ENCODE data around the gene TNS1. TPM values are rescaled to one million over a fixed set of nuclear protein-coding genes. Genes with fewer than 3 reads are reported as not detected.

The TNS1 gene
- total RNA-seq, 1 donor from 2014 or later, result 11.6 TPM

GRCh38 chr2:217994776-217995274, 8.0 kb downstream of the TNS1 start:
- Mint-ChIP-seq H3K9me3 (ENCODE audit: unreplicated experiment) (no peaks in the 10 kb centered on the region), H3K27ac (ENCODE audit: unreplicated experiment) (no peak overlapping the region), H3K4me1 (ENCODE audit: unreplicated experiment) (peaks cover 9% of the 10 kb centered on the region), H3K36me3 (ENCODE audit: low read depth, unreplicated experiment) (no peaks in the 10 kb centered on the region), H3K4me3 (ENCODE audit: unreplicated experiment) (no peak overlapping the region), H3K27me3 (ENCODE audit: unreplicated experiment) (peaks cover 7% of the 10 kb centered on the region)
- no peak for TF ChIP-seq CTCF (IDR thresholded peaks at IDR 0.05; ENCODE audit: unreplicated experiment)
- DNase-seq (ENCODE audit: low spot score), result no peak

DNA sequence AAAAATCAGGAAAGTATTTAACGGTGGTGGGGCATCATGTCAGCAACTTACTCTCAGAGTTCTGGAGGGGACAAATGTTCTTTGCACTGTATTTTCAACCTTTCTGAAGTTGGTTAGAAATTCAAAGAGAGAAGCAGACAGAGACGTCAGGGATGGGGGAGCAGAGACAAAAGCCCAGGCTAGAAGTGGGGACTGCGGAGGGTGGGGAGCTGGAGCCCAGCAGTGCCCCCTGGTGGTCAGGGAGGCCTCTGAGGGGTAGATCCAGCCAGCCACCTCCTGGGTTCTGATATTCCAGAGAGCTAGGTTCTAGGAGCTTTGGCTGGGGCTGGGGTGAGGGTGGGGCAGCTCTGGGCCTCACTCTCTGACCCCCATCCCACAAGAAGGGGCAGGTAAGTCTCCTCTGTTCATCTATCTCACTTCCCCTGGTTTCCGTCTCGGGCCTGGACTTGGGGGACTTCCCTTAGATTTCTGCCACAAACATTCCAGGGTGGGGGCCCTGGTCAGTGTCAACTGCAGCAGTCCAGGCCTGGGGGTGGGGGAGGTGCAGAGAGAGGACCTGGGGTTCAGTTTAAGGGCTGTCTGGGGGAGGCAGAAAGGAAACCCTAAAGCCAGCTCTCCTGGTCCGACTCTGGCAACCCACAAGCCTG, 8.9 kb downstream of the TNS1 start:
- Mint-ChIP-seq H3K4me3 (ENCODE audit: unreplicated experiment) (no peak overlapping the region), H3K4me1 (ENCODE audit: unreplicated experiment) (peaks cover 9% of the 10 kb centered on the region), H3K27ac (ENCODE audit: unreplicated experiment) (no peak overlapping the region), H3K27me3 (ENCODE audit: unreplicated experiment) (peaks cover 11% of the 10 kb centered on the region), H3K36me3 (ENCODE audit: low read depth, unreplicated experiment) (no peaks in the 10 kb centered on the region), H3K9me3 (ENCODE audit: unreplicated experiment) (no peaks in the 10 kb centered on the region)
- peak; percentile 82 for DNase-seq (ENCODE audit: low spot score)
- TF ChIP-seq CTCF (IDR thresholded peaks at IDR 0.05; ENCODE audit: unreplicated experiment), result peak; percentile 68

DNA sequence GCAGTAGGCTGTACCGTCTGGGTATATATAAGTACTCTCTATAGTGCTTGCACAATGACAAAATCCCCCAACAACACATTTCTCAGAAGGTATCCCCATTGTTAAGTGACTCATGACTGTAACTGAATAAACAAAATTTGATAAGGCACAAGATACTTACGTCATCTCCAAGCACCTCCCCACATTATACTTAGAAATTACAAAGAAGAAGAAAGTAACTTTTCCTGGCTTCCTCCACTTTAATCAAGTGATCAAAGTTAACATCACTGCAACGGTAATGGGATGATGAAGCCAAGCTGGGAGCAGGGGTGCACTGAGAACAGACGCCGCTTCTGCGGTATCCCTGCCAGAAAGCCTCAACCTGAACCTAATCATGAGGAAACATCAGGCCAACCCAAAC, 9.7 kb downstream of the TNS1 start:
- Mint-ChIP-seq H3K4me3 (ENCODE audit: unreplicated experiment) (no peak overlapping the region), H3K27ac (ENCODE audit: unreplicated experiment) (peak overlapping the region; percentile 42), H3K4me1 (ENCODE audit: unreplicated experiment) (peaks cover 15% of the 10 kb centered on the region), H3K36me3 (ENCODE audit: low read depth, unreplicated experiment) (no peaks in the 10 kb centered on the region), H3K9me3 (ENCODE audit: unreplicated experiment) (no peaks in the 10 kb centered on the region), H3K27me3 (ENCODE audit: unreplicated experiment) (peaks cover 12% of the 10 kb centered on the region)
- no peak for TF ChIP-seq CTCF (IDR thresholded peaks at IDR 0.05; ENCODE audit: unreplicated experiment)
- DNase-seq (ENCODE audit: low spot score), result no peak

GRCh38 chr2:217992061-217992460, 10.7 kb downstream of the TNS1 start:
- Mint-ChIP-seq H3K36me3 (ENCODE audit: low read depth, unreplicated experiment) (no peaks in the 10 kb centered on the region), H3K27ac (ENCODE audit: unreplicated experiment) (no peak overlapping the region), H3K27me3 (ENCODE audit: unreplicated experiment) (peaks cover 12% of the 10 kb centered on the region), H3K4me3 (ENCODE audit: unreplicated experiment) (no peak overlapping the region), H3K4me1 (ENCODE audit: unreplicated experiment) (peaks cover 17% of the 10 kb centered on the region), H3K9me3 (ENCODE audit: unreplicated experiment) (no peaks in the 10 kb centered on the region)
- TF ChIP-seq CTCF (IDR thresholded peaks at IDR 0.05; ENCODE audit: unreplicated experiment), result no peak
- no peak for DNase-seq (ENCODE audit: low spot score)

DNA sequence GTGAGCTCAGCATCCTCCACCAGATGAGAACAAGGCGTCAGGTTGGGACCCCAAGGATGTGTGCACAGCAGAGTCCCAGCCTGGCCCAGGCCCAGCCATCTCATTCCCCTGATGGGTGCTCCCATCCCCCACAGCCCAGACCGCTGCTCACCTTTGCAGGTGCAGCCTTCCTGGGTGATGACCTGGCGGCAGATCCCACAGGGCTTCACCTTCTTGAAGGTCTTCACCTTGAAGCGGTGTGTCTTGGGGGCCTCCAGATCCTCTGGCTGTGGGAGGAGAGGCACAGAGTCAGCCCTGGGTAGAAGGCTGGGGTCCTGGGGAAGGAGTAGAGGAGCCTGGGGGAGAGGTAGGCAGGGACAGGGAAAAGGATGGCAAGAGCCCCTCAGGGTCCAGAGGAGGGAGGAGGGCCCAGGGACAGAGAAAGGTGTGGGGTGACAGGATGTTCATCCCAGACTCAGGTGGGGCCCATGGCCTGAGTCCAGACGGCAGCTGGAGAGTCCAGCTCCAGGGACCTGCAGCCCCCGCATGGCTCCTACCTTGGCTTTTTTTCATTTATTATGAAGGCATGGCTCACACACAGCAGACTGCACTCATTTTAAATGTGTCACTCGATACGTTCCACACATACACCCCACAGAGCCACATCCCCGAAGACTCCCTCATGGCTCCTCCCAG, 11.9 kb downstream of the TNS1 start:
- H3K4me1 Mint-ChIP-seq (ENCODE audit: unreplicated experiment), result peaks cover 15% of the 10 kb centered on the region
- no peak overlapping the region for H3K27ac Mint-ChIP-seq (ENCODE audit: unreplicated experiment)
- no peak for TF ChIP-seq CTCF (IDR thresholded peaks at IDR 0.05; ENCODE audit: unreplicated experiment)
- no peak overlapping the region for H3K4me3 Mint-ChIP-seq (ENCODE audit: unreplicated experiment)
- DNase-seq (ENCODE audit: low spot score), result no peak
- peaks cover 19% of the 10 kb centered on the region for H3K27me3 Mint-ChIP-seq (ENCODE audit: unreplicated experiment)
- no peaks in the 10 kb centered on the region for H3K9me3 Mint-ChIP-seq (ENCODE audit: unreplicated experiment)
- H3K36me3 Mint-ChIP-seq (ENCODE audit: low read depth, unreplicated experiment), result no peaks in the 10 kb centered on the region

Measured in endothelial cell (in vitro differentiated cells).